HG03280 (cell line): ENCODE measurements around the gene APC2.
"Not testable (repeated sequence)": the region's sequence is repeated elsewhere in the genome, so short reads cannot be mapped to it uniquely, and the experiment has no call there.

Experiments
- ATAC-seq: cut with Tn5 transposase; IDR thresholded peaks from one replicate; pipeline ENCODE4 v1.9.1; 2021; ENCODE audit warnings: mild to moderate bottlenecking, moderate library complexity; ENCODE audit not compliant: unreplicated experiment

APC2 gene

DNA sequence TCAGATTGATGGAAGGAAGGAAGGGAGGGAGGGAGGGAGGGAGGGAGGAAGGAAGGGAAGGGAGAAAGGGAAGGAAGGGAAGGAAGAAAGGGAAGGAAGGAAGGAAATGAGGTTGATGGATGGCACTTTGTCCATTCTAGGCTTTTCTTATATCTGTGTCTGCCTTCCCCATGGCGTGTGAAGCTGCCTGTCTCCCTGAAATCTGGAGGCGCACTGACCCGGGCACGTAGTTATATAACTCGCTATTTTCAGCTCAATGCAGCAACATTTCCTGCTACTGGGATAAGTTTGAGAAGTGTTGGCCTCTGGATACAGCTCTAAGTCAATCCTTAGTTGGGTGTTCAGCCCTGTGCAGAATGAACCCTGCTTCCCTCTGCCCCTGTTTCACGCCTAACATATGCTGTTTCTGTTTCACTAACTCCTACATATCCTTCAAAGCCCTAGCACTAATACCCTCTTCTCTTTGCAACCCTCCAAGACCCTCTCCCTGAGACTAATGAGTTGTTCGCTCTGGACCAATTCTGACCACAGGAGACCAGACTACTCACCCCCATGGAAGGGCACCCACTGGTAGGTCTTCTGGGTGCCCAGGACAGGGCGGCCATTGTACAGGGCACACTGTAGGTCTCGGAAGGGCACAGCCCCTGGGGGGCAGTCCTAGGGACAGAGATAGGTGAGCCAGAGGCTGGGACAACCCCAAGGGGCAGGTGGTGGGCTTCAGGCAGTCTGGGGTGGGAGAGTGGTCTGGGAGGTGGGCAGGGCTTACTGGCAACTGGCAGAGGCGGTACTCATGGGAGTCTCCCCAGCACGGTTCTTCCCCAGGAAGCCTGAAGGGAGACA is 59.9 kb downstream of the APC2 start:
- no peak for ATAC-seq

DNA sequence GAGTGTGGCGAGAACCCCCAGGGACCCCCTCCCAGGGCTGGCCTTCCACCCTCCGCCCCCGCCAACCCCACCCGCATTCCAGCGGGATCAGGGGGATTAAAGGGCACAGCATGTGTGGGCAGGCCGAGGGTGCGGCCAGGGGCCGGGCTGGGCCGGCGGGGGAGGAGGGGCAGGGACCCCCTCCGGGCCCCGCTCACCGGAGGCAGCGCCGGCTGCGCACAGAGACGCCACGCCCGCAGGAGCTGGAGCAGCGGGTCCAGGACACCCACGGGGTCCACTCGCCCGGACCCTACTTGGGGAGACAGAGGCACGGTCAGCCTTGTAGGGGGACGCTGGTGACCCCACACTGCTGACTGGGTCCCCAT is 60.5 kb downstream of the APC2 start:
- ATAC-seq, result no peak

DNA sequence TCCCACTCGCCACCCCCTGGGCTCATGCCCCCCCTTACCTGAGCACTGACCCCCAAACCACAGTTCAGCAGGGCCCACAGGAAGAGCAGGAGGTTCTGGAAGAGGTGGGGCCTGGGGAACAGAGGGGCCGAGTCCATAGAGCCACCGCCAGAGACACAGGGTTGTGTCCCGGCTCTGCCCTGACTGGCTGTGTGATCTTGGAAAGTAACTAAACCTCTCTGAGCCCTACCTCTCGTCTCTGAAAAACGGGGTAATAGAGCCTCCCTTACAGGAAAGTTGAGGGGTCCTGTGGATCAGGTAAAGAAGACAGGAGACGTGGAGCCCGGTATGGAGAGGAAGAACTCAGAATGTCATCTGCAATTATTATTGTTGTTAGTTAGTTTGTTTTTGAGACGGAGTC is 60.9 kb downstream of the APC2 start:
- ATAC-seq, result no peak

DNA sequence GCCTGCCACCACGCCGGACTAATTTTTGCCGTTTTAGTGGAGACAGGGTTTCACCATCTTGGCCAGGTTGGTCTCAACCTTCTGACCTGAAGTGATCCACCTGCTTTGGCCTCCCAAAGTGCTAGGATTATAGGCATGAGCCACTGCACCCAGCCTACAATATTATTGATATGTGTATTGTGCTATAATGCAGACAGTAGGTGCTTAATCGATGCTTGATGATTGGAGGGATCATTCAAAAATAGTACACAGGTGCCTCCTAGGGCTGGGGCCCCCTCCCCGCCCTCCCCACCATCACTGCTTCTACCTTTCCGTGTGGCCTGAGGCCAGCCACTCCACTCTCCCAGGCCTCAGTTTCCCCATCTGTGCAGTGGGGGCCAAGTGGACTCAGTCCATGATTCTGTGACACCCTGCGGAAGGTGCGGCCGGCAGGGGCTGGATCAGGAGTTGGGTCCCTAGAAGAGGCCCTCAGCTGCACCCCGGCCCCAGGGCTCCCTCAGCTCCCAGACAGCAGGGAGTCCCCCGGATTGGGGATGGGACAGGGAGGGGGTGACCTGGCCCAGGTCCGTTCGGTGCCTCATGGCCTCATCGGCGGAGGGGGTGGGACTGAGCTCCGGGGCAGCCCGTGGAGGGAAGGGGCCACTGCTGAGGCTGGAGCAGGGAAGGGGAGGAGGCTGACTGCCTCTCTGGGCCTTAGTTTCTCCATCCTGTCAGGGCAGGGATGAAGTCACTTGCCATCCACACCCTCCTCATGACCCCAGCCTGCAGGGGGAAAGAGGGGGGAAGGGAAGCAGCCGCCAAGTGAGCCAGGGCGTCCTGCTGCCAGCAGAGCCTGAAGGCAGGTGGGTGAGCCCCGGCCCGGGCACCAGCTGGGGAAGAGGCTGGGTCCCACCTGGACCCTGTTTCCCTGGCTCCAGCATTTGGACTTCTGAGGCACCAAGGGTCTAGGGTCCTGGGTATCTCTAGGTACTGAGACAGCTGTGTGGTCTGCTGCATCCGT is 61.7 kb downstream of the APC2 start:
- no peak for ATAC-seq

DNA sequence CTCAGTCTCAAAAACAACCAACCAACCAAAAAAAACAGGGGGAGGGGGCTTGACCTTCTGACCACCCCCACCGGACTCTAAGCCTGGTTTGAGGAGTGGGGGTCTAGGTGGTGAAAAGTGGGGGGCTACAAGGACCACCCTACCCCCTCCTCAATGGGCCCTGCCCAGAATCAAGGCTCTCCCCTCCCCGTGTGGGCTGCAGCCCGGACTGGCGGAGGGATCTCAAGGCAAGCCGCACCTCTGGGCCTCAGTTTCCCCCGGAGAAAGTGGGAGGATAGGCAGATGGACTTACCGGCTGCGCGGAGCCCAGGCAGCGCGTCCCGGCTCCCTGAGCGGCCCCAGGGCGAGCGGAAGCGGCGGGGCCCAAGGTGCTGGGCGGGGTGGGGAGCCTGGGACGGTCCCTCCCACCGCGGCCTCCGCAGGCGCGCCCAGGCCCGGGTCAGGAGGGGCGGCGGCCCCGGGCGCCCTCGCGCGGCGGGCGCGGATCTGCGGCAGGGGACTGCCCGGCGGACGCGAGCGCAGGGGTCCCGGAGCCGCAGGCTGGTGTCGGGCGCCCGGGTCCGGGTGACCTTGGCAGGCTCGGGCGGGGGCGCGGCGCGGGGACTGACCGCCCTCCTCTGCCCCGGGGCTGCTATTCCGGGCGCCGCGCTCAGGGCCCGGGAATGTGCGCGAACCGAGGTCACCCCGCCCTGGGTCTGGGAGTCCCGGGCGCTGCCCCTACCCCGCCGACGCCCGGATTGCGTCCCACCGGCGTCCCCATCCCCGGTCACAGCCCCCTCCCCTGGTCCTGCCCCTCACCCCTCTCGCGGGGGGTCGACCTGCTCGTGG is 63.0 kb downstream of the APC2 start, which contains the start of gene ADAMTSL5:
Gene ADAMTSL5, minus strand, starts transcription at position 349 of the 828 bp plus-strand sequence. CDS start 2,076 bp downstream, outside the sequence.
- no peak for ATAC-seq

DNA sequence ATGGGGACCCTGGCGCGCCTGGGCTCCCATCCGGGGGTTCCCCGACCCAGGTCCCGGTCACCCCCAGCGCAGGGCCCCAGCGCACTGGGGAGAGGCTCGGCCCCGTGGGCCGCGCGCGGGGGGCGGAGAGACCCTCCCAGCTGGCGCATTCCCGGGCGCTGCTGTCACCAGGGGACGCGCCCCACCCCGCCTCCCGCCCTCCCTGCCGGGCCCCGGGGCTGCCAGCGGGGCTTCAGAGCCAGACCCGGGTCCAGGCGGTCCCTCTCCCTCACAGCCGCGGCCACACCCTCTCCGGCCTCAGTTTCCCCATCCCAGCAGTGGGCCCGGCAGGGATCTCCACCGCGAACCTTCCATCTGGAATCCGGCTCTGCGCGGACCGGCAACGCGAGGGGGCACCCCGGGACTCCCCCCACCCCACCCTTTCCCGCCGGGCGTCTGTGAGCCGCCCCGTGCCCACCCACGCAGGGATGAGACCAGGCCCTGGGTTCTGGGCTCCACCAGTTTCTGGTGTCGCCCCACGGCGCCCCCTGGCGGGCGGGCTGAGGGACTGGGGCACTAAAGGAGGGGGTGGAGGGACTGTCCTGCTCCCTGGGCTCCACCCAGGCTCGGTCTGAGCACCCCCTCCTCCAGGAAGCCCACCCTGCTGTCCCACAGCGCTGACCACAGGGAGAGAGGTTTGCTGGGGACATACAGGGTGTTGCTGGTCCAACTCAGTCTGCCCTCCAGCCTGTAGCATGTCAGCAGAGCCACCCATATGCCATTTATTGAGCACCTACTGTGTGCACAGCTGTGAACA is 63.8 kb downstream of the APC2 start:
- ATAC-seq, result no peak

DNA sequence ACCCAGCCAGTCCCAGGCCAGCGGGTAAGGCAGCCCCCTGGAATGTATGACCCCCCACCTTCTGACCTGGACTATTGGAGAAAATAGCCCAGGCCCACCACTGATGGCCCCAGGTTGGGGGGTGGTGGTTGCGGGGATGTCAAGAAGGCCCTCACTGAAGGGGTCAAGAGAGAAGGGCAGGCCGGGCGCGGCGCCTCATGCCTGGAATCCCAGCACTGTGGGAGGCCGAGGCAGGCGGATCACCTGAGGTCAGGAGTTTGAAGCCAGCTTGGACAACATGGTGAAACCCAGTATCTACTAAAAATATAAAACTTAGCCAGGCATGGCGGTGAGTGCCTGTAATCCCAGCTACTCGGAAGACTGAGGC is 64.4 kb downstream of the APC2 start:
- ATAC-seq, result no peak

DNA sequence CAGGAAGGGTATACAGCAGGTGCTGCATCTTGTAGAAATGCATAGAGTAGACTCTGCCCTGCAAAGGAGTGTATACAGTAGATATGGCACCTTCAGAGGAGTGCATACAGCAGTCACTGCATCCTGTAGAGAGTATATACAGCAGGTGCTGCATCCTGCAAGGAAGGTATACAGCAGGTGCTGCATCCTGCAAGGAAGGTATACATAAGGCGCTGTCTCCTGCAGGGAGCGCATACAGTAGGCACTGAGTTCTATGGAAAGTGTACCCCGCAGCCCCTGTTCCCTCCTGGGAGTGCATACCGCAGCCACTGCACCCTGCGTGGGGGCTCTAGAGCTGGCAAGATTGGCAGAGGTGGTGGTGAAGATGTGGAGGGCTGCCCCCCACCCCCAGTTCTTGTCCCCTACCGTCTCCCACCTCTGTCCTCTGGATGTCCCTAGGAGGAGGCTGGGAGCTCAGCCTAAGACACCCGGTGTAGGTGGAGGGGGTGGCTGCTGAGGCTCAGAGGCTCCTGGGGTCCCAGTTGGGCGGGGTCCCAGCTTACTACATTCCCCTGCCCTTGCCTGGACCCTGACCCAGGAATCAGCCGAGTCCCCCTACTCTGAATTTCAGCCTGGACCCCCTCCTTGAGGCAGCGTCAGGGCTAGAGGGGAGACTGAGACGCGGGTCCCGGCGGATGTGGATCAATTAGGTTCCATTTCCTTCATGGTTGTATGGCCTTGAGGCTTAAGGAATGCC is 65.2 kb downstream of the APC2 start:
- no peak for ATAC-seq

DNA sequence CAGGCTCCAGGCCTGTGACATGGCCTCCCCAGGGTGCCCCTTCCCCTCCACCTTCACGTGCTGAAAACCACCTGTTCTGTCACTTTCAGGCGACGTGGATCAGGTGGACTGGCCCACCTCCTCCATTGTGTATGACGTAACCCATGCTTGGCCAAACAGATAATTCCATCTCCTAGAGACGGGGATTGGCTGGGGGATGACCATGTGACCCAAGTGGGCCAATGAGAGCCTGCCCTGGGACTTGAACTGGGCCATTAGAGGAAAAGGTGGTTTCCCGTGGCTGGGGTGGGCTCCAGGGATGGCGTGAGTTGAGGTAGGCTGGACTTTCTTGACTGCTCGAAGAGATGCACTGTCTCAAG is 66.5 kb downstream of the APC2 start:
- ATAC-seq, result no peak

DNA sequence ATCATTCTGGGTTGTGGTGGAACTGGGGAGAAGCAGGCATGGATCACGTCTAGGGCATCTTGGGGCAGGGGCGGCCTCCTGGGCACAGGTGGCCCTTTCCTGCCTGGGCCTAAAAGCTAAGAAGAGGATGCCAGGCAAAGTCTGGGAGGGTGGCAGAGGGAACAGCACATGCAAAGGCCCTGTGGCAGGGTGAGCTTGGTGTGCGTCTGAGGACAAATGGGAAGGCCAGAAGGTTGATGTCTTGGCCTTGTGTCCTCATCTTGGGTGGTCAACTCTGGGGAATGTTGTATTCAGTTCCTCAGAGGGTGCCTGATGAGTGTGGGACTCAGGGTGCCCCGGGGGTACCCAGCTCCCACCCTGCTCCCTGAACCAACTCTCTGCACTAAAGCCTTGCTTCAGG is 68.5 kb downstream of the APC2 start:
- no peak for ATAC-seq

DNA sequence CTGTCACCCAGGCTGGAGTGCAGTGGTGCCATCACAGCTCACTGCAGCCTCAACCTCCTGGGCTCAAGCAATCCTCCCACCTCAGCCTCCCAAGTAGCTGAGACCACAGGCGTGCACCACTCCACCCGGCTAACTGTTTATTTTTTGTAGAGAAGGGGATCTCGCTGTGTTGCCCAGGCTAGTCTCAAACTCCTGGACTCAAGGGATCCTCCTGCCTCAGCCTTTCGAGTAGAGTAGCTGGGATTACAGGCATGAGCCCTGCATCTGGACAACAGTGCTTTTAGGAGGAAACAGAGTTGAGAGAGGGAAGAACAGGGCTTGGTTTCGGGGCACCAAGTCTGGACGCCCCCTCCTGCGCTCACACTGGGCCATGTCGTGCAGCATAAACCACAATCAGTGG is 69.9 kb downstream of the APC2 start:
- not testable (repeated sequence) for ATAC-seq

DNA sequence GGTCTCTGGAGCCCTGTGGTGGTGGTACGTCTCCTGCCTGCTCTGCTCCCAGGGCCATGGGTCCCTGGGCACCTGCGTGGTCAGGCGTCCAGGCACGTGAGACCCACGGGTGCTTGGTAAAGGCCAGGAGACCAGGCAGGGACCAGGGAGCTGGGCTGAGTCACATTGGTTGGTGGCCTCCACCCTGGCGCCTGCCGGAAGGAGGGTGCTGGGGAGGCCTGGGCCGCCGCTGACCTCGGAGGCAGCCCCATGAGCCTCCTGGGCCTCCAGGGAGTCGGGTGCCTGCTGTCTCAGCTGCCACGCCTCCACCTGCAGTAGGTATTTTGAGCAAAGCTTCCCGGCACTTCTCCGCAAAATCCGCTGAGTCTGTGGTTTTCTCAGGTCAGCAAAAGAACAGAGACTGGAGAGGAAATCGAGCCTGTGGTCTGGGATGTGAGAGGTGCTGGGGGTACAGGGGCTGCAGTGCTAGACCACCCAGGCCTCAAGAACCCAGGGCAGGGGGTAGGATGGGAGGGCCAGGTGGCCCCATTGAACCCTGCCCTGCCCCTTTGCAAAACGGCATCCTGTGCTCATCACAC is 70.4 kb downstream of the APC2 start:
- ATAC-seq, result no peak

DNA sequence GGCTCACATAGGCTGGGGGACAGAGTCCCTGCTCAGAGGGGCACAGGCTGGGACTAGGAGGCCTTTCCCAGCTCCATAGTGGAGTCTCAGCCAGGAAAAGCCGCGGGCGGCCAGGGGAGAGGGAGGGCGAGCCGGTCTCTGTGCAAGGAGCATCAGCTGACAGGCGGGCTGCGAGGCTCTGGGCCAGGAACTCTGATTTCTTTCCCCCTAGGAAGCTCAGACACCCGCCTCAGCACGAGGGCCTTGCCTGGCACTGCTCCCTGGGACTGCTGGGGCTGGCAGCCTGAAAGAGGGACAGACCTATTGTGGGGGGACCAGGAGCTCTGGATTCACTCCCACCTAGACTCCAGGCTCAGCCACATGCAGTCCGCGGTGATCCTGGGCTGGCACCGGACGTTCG is 71.7 kb downstream of the APC2 start:
- no peak for ATAC-seq

DNA sequence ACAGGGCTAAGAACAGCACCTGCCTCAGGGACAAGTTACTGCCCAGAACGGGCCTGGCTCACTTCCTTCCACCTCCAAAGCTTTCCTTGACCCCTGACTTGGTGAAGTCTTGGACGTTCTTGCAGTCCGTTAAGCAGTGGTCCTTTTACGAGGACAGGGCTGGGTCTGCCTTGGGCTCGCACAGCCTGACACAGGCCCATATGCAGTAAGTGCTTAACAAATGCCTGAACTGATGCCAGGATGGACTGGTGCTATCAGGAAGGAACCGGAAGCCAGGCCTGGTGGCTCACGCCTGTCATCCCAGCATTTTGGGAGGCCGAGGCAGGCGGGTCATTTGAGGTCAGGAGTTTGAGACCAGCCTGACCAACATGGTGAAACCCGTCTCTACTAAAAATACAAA is 72.1 kb downstream of the APC2 start:
- ATAC-seq, result no peak

DNA sequence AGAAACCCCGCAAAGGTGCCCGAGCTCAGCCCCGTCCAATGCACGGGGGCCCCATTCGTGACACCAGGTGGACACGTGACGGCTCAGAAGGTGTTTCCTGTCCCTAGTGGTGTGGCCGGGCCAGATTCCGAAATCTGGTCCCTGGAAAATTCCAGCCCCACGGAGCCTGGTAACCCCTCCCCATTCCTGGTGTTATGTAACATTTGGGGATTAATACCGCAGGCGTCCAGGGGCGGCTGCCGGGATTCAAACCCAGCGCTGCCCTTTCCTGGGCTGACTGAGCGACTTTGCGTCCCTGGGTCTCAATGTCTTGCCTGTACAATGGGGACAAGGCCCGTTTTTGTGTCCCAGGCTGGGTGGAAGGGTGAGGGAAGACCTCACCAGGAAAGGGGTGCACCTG is 72.9 kb downstream of the APC2 start:
- ATAC-seq, result no peak
